D721Med (cell line): ENCODE results near the gene GPRC5D.

ENCODE experiments used
- DNase-seq: peaks from one replicate; pipeline ENCODE4 v3.0.0; 2011; ENCODE audit warnings: low spot score; ENCODE audit not compliant: insufficient read length
- FAIRE-seq: peaks from 2 replicates; lab custom pipeline; 2011; peaks lifted over from hg19 to GRCh38; lab: Jason Lieb, UNC
- TF ChIP-seq, protein P1 (sequence below): IDR thresholded peaks from 2 replicates; pipeline ENCODE4 v1.5.1; 2012; ENCODE audit warnings: mild to moderate bottlenecking, control low read depth; ENCODE audit not compliant: insufficient read depth; ENCODE audit errors: missing control alignments

Gene GPRC5D

DNA sequence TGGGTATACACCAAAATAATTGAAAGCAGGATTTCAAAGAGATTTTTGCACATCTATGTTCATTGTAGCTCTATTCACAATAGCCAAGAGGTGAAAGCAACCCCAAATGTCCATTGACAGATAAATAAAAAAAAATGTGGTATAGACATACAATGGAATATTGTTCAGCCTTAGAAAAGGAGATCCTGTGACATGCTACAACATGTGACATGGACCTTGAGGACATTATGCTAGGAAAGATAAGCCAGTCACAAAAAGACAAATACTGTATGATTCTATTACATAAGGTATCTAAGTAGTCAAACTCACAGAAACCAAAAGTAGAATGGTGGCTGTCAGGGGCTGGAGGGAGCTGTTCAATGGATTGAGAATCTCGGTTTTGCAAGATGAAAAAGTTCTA is 12.1 kb downstream of the GPRC5D start:
- no peak for FAIRE-seq
- TF ChIP-seq, protein P1, sequence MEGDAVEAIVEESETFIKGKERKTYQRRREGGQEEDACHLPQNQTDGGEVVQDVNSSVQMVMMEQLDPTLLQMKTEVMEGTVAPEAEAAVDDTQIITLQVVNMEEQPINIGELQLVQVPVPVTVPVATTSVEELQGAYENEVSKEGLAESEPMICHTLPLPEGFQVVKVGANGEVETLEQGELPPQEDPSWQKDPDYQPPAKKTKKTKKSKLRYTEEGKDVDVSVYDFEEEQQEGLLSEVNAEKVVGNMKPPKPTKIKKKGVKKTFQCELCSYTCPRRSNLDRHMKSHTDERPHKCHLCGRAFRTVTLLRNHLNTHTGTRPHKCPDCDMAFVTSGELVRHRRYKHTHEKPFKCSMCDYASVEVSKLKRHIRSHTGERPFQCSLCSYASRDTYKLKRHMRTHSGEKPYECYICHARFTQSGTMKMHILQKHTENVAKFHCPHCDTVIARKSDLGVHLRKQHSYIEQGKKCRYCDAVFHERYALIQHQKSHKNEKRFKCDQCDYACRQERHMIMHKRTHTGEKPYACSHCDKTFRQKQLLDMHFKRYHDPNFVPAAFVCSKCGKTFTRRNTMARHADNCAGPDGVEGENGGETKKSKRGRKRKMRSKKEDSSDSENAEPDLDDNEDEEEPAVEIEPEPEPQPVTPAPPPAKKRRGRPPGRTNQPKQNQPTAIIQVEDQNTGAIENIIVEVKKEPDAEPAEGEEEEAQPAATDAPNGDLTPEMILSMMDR, result no peak

DNA sequence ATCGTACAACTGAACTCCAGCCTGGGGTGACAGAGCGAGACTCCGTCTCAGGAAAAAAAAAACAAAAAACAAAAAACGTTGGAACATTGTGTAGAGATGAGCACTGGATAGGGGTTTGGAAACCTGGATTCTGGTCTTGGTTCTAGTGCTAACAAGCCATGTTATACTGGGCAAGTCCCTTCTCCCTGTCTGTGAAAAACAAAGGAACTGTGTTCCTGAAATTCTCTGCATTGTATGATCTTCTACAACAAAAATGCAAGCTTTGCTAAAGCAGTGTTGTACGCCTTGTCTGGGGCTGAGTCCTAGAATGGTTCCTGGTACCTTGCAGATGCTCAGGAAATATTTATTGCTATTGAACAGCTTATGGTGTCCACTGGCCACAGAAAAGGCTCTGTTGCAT is 13.4 kb downstream of the GPRC5D start:
- TF ChIP-seq, protein P1, result no peak
- FAIRE-seq (no peak), DNase-seq (no peak)

More for the DNA sequence above, 12.1 kb downstream of the GPRC5D start:
- no peak for DNase-seq

DNA sequence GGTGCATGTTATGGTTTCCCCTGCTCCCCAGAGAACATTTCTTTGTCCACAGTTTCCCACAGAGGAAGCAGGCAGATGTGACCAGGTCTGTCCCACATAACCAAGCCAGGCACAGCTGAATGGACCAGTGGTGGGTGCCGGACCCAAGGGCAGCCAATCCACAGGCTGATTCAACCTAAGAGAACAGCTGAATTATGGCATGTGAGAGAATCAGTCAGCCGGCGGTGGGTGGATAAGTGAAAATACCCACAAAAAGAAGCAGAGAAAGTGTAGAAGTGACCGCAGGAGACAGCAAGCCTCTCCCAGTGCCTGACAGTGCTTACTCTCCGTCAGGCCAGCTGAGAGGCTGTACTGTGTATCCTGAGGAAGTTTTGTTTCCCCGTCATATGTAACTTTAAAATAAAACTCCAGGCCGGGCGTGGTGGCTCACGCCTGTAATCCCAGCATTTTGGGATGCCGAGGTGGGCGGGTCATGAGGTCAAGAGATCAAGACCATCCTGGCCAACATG is 14.9 kb downstream of the GPRC5D start:
- TF ChIP-seq, protein P1, result no peak
- DNase-seq, result no peak

DNA sequence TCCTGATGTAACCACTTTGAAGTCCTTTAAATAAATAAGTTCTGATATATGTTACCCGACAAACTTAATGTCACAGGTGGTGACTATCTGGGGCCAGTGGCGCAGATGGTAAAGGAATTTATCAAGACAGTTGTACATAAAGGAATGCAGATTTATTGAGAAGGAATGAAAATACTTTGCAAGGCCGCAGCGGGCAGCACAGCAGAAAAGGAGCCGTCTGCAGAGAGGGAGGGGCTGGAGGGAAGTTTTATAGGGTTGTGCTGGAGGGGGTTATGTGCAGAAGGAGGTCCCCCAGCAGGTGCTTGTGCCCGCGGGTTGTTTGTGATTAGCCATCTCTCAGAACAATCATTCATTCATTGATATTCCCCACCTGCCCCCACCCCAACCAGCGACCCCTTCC is 17.4 kb downstream of the GPRC5D start:
- TF ChIP-seq, protein P1, result no peak
- DNase-seq, result no peak
- FAIRE-seq, result no peak

More for the DNA sequence above, 14.9 kb downstream of the GPRC5D start:
- no peak for FAIRE-seq

DNA sequence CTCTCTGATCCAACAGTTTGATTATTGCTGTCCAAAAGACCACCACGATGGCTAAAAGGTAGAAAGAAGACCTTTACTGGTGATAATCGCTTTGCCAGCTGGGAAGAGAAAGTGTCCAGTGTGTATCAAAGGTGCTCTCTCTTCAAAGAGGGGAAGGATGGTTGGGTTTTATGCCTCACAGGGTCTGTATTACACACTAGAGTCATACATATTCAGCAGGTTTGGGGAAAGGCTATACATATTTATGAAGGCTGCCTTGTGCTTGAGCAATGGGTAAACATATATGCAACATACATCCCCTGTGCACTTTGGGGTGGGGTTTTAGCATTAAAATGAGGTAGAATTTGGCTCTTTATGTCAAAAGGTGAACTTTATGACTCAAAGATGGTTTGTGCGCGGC is 18.2 kb downstream of the GPRC5D start:
- DNase-seq, result no peak
- FAIRE-seq, result no peak
- TF ChIP-seq, protein P1, result no peak

DNA sequence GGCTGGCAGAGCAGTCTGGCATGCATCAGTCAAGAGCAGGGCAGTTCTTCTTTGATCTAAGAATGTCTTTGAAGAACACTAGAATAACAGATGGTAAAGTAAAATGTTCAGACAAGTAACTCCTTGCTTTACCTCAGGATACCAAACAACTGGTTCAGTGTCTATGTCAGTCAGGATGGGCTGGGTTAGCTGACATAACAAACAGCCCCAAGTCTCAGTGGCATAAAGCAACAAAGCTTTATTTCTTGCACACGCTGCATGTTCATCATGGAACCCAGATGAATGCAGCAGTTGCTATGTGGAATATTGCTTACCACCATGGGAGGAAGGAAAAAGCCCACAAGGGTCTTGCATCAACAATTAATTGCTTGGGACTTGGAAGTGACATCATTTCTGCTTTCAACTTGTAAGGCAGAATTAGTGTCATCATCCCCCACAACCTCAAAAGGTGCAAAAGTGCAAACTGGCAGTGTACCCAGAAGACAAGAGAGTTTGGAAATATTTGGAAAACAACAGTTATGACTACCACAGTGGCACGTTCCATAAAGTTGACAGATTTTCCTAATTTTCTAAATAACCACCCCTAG is 21.2 kb downstream of the GPRC5D start:
- FAIRE-seq (no peak), DNase-seq (no peak)
- TF ChIP-seq, protein P1, result no peak

DNA sequence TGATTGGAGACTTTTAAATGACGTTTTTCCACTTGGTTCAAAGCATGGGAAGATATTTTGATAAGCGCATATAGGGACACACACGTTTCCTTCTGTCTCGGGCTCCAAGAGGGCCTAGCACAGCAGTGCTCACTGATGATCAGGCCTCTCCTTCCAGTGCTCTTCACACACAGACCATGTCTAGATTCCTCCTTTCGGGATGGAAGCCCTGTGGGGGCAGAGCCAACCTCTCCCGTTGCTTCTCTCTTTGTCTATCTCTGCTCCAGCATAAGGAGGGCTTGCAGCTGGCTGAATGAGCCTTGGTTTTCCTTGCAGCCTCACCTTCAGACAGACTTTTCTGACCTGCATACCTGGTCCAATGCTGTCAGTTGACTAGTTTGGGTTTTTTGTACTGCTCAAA is 22.3 kb downstream of the GPRC5D start:
- no peak for FAIRE-seq
- TF ChIP-seq, protein P1, result no peak
- DNase-seq, result no peak
